GM12878 (cell line): ENCODE measurements around the gene FUZ. TPM values are rescaled to one million over a fixed set of nuclear protein-coding genes. Genes with fewer than 3 reads are reported as not detected.

Experiments
- CBFB ChIP-seq: IDR thresholded peaks from 2 replicates; pipeline ENCODE4 v1.6.1; 2016; ENCODE audit warnings: antibody characterized with exemption, low read depth
- IKZF1 ChIP-seq: fragments of 450-650 bp; conservative IDR thresholded peaks from 2 replicates; pipeline ENCODE4 v1.6.1; 2017; ENCODE audit warnings: antibody characterized with exemption, mild to moderate bottlenecking
- NFXL1 ChIP-seq: fragments of 450-650 bp; IDR thresholded peaks from 2 replicates; pipeline ENCODE4 v1.6.1; 2017; ENCODE audit warnings: antibody characterized with exemption, mild to moderate bottlenecking, borderline replicate concordance
- NFYA ChIP-seq: IDR thresholded peaks from 2 replicates; pipeline ENCODE4 v1.6.1; 2011; ENCODE audit warnings: low read depth, mild to moderate bottlenecking, low read length, improper control_type of control experiment, borderline replicate concordance
- POU2F2 ChIP-seq: IDR thresholded peaks from 3 replicates; pipeline ENCODE4 v1.6.1; 2011; ENCODE audit warnings: low read depth, mild to moderate bottlenecking, low read length, borderline replicate concordance
- SIX5 ChIP-seq: IDR thresholded peaks from 2 replicates; pipeline ENCODE4 v1.6.1; 2011; ENCODE audit warnings: mild to moderate bottlenecking, low read depth, low read length, moderate library complexity; ENCODE audit not compliant: severe bottlenecking
- SREBF1 ChIP-seq: IDR thresholded peaks from 2 replicates; pipeline ENCODE4 v1.6.1; 2012; ENCODE audit warnings: mild to moderate bottlenecking, low read length
- TBL1XR1 ChIP-seq: IDR thresholded peaks from 2 replicates; pipeline ENCODE4 v1.6.1; 2012; ENCODE audit warnings: low read depth, low read length, improper control_type of control experiment
- polyA plus RNA-seq, 11 experiments: library from polyadenylated mRNA; depleted of rRNA in 4 of 11; unstranded in 6 of 11; stranded (reverse) in 5 of 11; fragments of >200 nt; fragmentation: Nextera tagmentation in 4 of 11; fragmentation: Illumina TruSeq in 1 of 11; extraction: Ambion mirVana in 4 of 11; extraction: Trizol in 1 of 11; gene quantifications; 1 replicate in 1 of 11; 2 replicates in 10 of 11; pipeline versions ENCODE4 v1.2.1 to v1.2.3, GENCODE V29; 2011 to 2016; ENCODE audit warnings: inconsistent platforms in 2 of 11, missing spikeins in 2 of 11, low read depth in 1 of 11
- total RNA-seq, 4 experiments: library from RNA; depleted of rRNA in 3 of 4; stranded (reverse); fragments of >200 nt in 3 of 4; fragmentation: Illumina TruSeq in 1 of 4; extraction: Trizol in 1 of 4; gene quantifications; 2 replicates each; pipeline versions ENCODE4 v1.2.1 to v1.2.3, GENCODE V29; 2013 to 2021
- TF ChIP-seq, protein P1 (sequence below): fragments of 150-350 bp; IDR thresholded peaks from 2 replicates; pipeline ENCODE4 v1.6.1; 2016; ENCODE audit warnings: low read depth, low read length
- TF ChIP-seq, protein P2 (sequence below): IDR thresholded peaks from 2 replicates; pipeline ENCODE4 v1.6.1; 2012; ENCODE audit warnings: low read depth, low read length, improper control_type of control experiment
- TF ChIP-seq, protein P3 (sequence below): IDR thresholded peaks from 2 replicates; pipeline ENCODE4 v1.6.1; 2011; ENCODE audit warnings: low read depth, low read length, improper control_type of control experiment, borderline replicate concordance

FUZ gene
- total and polyA plus RNA-seq, 10 of the 15 experiments (the other 5 are each of a cell fraction or from before 2014, with no cell fraction given) = 0.18 to 11.5 (median 8.8) TPM

DNA sequence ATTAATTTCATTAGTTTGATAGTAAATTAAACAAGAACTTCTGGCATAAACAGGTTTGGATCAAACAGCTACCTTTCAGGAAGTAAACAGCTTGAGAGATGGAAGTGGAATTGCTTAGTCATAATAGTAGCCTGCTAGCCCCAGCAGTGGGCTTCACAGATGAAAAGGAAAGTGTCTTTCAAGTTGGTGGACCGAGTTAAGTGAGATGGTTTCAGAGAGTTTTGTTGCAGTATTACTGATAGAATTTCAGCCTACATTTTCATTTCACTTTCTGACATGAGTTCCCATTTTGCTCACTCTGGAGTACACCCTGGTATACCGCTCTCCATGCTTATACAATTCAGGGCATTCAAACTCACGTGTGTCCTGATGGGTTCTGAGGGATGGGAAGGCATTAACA, 35.8 kb upstream of the FUZ start (continued):
- TF ChIP-seq, protein P1, sequence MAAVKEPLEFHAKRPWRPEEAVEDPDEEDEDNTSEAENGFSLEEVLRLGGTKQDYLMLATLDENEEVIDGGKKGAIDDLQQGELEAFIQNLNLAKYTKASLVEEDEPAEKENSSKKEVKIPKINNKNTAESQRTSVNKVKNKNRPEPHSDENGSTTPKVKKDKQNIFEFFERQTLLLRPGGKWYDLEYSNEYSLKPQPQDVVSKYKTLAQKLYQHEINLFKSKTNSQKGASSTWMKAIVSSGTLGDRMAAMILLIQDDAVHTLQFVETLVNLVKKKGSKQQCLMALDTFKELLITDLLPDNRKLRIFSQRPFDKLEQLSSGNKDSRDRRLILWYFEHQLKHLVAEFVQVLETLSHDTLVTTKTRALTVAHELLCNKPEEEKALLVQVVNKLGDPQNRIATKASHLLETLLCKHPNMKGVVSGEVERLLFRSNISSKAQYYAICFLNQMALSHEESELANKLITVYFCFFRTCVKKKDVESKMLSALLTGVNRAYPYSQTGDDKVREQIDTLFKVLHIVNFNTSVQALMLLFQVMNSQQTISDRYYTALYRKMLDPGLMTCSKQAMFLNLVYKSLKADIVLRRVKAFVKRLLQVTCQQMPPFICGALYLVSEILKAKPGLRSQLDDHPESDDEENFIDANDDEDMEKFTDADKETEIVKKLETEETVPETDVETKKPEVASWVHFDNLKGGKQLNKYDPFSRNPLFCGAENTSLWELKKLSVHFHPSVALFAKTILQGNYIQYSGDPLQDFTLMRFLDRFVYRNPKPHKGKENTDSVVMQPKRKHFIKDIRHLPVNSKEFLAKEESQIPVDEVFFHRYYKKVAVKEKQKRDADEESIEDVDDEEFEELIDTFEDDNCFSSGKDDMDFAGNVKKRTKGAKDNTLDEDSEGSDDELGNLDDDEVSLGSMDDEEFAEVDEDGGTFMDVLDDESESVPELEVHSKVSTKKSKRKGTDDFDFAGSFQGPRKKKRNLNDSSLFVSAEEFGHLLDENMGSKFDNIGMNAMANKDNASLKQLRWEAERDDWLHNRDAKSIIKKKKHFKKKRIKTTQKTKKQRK = no peak
- no peak for TF ChIP-seq IKZF1
- TF ChIP-seq NFYA = no peak
- 0 out of 3 replicates have a peak, but pooled peaks have one; percentile 24 for TF ChIP-seq POU2F2
- TF ChIP-seq, protein P2, sequence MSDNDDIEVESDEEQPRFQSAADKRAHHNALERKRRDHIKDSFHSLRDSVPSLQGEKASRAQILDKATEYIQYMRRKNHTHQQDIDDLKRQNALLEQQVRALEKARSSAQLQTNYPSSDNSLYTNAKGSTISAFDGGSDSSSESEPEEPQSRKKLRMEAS = no peak
- no peak for TF ChIP-seq TBL1XR1
- TF ChIP-seq SREBF1 = no peak
- no peak for TF ChIP-seq NFXL1
- TF ChIP-seq, protein P3, sequence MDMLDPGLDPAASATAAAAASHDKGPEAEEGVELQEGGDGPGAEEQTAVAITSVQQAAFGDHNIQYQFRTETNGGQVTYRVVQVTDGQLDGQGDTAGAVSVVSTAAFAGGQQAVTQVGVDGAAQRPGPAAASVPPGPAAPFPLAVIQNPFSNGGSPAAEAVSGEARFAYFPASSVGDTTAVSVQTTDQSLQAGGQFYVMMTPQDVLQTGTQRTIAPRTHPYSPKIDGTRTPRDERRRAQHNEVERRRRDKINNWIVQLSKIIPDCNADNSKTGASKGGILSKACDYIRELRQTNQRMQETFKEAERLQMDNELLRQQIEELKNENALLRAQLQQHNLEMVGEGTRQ = no peak
- no peak for TF ChIP-seq CBFB
- TF ChIP-seq SIX5 = no peak
